Nephron (organoid): Measurements from ENCODE around the gene HDAC4.

Experiments
- H3K27ac Mint-ChIP-seq, 3 experiments: 2 replicates each; pipeline ENCODE4 v1.8.0; 2020; ENCODE audit warnings: mixed read lengths in 3 of 3, mild to moderate bottlenecking in 2 of 3, moderate library complexity in 1 of 3
- H3K27me3 Mint-ChIP-seq: 2 replicates; pipeline ENCODE4 v1.8.0; 2021; ENCODE audit warnings: low read depth, mild to moderate bottlenecking, moderate library complexity, mixed read lengths
- H3K36me3 Mint-ChIP-seq: 2 replicates; pipeline ENCODE4 v1.8.0; 2020; ENCODE audit warnings: low read depth, mixed read lengths
- H3K4me1 Mint-ChIP-seq: 2 replicates; pipeline ENCODE4 v1.8.0; 2020; ENCODE audit warnings: mixed read lengths
- H3K4me3 Mint-ChIP-seq, 3 experiments: 2 replicates each; pipeline ENCODE4 v1.8.0; 2020; ENCODE audit warnings: mild to moderate bottlenecking in 3 of 3, mixed read lengths in 3 of 3, moderate library complexity in 2 of 3
- H3K9me3 Mint-ChIP-seq: 2 replicates; pipeline ENCODE4 v1.8.0; 2020; ENCODE audit warnings: mixed read lengths
- TF ChIP-seq, protein P1 (sequence below), 3 experiments: fragments of 200-600 bp; sonication (generic); IDR thresholded peaks; one replicate each; pipeline ENCODE4 v1.5.0; 2021; ENCODE audit warnings: antibody characterized with exemption in 3 of 3; ENCODE audit not compliant: unreplicated experiment in 3 of 3

Gene HDAC4

DNA sequence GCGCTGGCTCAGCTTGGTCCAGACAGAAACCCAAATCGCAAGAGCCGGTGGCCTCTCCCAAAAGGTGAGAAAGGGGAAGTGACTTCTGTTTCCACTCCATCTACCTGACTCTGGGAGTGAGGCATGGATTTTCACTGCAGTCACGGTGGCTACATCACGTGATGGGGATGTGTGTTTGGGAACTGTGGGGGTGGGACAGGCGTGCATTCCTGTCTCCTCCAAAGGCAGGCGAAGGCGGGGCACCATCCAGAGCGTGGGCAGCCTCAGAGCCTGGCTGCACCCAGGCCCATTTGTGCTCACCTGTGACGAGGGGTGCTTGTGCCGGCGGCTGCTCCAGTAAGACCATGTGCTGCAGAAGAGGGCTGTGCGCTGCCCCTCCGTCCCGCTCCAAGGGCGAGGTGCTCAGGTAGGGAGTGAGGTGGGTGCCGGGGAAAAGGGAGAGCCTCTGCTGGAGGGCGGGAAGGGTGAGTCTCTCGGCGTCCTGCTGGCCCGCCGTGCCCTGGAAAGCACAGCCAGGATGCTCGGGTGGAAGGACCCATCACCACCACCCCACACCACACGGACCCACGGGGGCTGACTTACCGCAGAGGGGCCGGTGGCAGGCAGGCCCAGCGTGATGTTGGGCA is 266.8 kb downstream of the HDAC4 start:
- TF ChIP-seq, protein P1, sequence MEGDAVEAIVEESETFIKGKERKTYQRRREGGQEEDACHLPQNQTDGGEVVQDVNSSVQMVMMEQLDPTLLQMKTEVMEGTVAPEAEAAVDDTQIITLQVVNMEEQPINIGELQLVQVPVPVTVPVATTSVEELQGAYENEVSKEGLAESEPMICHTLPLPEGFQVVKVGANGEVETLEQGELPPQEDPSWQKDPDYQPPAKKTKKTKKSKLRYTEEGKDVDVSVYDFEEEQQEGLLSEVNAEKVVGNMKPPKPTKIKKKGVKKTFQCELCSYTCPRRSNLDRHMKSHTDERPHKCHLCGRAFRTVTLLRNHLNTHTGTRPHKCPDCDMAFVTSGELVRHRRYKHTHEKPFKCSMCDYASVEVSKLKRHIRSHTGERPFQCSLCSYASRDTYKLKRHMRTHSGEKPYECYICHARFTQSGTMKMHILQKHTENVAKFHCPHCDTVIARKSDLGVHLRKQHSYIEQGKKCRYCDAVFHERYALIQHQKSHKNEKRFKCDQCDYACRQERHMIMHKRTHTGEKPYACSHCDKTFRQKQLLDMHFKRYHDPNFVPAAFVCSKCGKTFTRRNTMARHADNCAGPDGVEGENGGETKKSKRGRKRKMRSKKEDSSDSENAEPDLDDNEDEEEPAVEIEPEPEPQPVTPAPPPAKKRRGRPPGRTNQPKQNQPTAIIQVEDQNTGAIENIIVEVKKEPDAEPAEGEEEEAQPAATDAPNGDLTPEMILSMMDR (IDR thresholded peaks at IDR 0.05; ENCODE audit: unreplicated experiment in 3 of 3) = no peak
- H3K27me3 Mint-ChIP-seq = no peaks in the 10 kb centered on the region
- H3K4me1 Mint-ChIP-seq = no peaks in the 10 kb centered on the region
- H3K36me3 Mint-ChIP-seq = peaks cover 44% of the 10 kb centered on the region
- no peaks in the 10 kb centered on the region for H3K9me3 Mint-ChIP-seq
- H3K27ac Mint-ChIP-seq = no peak overlapping the region
- H3K4me3 Mint-ChIP-seq = no peak overlapping the region

DNA sequence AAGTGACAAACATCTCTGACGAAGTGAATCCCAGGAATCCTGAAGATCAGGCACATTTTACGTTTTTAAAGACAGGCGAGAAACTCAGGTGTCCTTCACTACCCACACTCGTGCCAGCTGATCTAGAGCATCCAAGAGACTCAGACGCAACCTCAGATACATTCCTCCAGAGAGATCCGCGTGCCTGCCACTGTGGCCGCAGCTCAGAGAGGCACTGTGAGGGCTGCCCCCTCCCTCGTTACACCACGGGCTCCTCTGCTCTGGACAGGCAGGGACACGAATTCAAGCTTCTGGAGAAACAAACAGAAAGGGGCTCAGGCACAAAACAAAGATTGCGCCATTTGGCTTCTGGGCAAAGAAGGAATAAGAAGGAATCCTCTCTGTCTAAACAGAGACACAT is 268.0 kb downstream of the HDAC4 start:
- H3K9me3 Mint-ChIP-seq = no peaks in the 10 kb centered on the region
- TF ChIP-seq, protein P1 (IDR thresholded peaks at IDR 0.05; ENCODE audit: unreplicated experiment in 3 of 3) = no peak
- H3K36me3 Mint-ChIP-seq = peaks cover 46% of the 10 kb centered on the region
- H3K4me1 Mint-ChIP-seq = no peaks in the 10 kb centered on the region
- no peaks in the 10 kb centered on the region for H3K27me3 Mint-ChIP-seq
- no peak overlapping the region for H3K27ac Mint-ChIP-seq
- H3K4me3 Mint-ChIP-seq = no peak overlapping the region

DNA sequence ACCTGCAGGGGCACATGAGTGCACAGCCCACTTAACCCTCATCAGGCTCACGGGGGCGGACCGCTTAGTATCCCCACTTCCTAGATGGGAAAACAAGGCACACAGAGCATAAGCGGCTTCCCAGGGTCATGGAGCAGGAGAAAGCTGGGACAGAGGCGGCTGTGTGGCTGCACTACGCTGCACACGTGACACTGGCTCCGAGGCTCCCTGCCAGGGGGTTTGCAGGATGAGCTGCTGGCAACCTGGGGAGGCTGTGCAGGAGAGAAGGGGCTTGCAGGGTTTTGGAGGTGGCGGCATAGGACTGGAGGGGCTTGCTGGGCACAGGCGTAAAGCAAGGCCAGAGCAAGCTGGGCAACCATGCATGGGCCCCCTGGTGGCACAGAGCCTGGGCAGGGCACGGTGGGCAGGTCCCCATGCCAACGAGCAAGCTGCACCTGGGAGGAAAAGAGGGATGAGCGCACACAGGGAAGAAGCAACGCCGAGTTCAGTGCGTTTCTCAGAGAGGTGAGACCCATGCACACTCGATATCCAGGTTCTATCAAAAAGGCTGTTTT is 268.6 kb downstream of the HDAC4 start:
- H3K36me3 Mint-ChIP-seq = peaks cover 49% of the 10 kb centered on the region
- TF ChIP-seq, protein P1 (IDR thresholded peaks at IDR 0.05; ENCODE audit: unreplicated experiment in 3 of 3) = no peak
- H3K27me3 Mint-ChIP-seq = no peaks in the 10 kb centered on the region
- H3K9me3 Mint-ChIP-seq = no peaks in the 10 kb centered on the region
- H3K4me3 Mint-ChIP-seq = no peak overlapping the region
- no peaks in the 10 kb centered on the region for H3K4me1 Mint-ChIP-seq
- H3K27ac Mint-ChIP-seq = no peak overlapping the region

DNA sequence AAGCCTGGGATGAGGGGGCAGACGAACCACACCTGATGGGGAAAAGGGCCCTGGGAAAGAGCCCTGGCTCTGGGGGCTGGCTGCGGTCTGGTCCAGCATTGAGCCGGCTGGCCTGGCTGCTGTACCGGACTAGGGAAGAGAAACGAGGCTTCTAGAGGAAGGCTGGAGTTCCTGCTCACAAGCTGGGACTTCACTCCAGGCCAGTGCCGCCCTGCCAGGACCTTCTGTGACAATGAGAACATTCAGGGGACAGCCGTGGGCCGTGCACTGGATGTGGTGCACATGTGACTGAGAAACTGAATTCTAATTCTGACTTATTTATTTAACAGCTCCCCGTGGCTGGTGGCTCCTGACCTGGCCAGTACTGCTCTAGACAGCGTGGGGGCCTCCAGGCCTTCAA is 269.3 kb downstream of the HDAC4 start:
- Mint-ChIP-seq H3K27me3 (no peaks in the 10 kb centered on the region), H3K27ac (no peak overlapping the region), H3K9me3 (no peaks in the 10 kb centered on the region), H3K4me1 (no peaks in the 10 kb centered on the region), H3K4me3 (no peak overlapping the region), H3K36me3 (peaks cover 48% of the 10 kb centered on the region)
- TF ChIP-seq, protein P1 (IDR thresholded peaks at IDR 0.05; ENCODE audit: unreplicated experiment in 3 of 3) = no peak

DNA sequence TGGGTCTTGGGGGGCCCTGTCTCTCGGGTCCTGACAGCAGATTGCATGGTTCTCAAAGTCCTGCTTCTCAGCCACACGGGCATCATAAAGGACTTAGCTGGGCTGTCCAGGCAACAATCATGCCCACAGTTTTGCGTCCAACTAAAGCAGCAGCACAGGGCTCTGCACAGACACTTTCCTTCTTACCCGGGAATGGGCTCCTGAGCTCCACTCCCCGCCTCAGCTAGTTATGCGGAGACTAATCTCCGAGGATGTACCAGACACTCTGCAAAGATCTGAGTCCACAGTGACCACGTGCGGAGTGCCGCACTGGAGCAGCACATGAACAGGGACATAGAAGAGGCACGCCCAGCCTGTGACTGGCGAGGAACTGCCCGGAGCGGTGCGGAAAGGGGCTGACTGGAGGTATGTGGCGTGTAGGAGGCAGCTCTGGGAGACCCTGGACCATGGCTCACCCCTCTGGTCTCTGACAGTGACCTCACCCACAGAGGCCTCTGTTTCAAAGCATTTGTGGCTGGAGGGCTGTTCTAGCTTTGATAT is 270.0 kb downstream of the HDAC4 start:
- H3K4me1 Mint-ChIP-seq = no peaks in the 10 kb centered on the region
- no peak overlapping the region for H3K27ac Mint-ChIP-seq
- H3K4me3 Mint-ChIP-seq = no peak overlapping the region
- H3K36me3 Mint-ChIP-seq = peaks cover 45% of the 10 kb centered on the region
- TF ChIP-seq, protein P1 (IDR thresholded peaks at IDR 0.05; ENCODE audit: unreplicated experiment in 3 of 3) = no peak
- no peaks in the 10 kb centered on the region for H3K27me3 Mint-ChIP-seq
- no peaks in the 10 kb centered on the region for H3K9me3 Mint-ChIP-seq

DNA sequence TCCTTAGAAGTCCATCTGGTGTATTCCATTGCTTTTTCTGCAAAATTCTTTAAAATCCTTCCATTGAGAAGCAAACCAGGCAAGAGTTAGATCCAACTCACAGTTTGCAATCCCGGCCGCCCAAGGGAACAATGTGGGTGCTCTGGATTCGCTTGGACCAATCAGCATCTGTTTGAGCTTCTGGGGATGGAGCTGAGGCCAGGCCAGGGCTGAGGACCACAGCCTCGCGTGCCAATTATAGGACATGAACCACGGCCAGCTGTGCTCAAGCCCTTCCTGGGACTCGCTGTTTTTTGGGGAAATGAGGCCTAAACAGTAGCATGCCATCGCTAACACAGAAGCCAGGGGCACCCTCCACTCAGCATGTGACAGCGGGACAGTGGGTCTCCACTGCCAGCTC is 270.8 kb downstream of the HDAC4 start:
- Mint-ChIP-seq H3K9me3 (no peaks in the 10 kb centered on the region), H3K36me3 (peaks cover 45% of the 10 kb centered on the region), H3K4me1 (no peaks in the 10 kb centered on the region), H3K27me3 (peaks cover 3% of the 10 kb centered on the region), H3K4me3 (no peak overlapping the region), H3K27ac (no peak overlapping the region)
- TF ChIP-seq, protein P1 (IDR thresholded peaks at IDR 0.05; ENCODE audit: unreplicated experiment in 3 of 3) = no peak
